LNCaP clone FGC (cell line): ENCODE data around the gene STK32B.
A peak's percentile ranks its signal among the peaks of the same experiment; 100 is the strongest.

Experiments used
- DNase-seq: peaks from one replicate; pipeline ENCODE4 v3.0.0-alpha.2; 2011; ENCODE audit warnings: low read depth
- H3K4me3 ChIP-seq: 2 replicates; pipeline ENCODE4 v1.5.1; 2011; ENCODE audit warnings: mild to moderate bottlenecking, low read depth, low read length, control low read depth
- TF ChIP-seq, protein P1 (sequence below): IDR thresholded peaks from 2 replicates; pipeline ENCODE4 v1.5.1; 2012; ENCODE audit warnings: mild to moderate bottlenecking; ENCODE audit not compliant: control insufficient read depth, insufficient read depth; ENCODE audit errors: extremely low read depth

The STK32B gene

DNA sequence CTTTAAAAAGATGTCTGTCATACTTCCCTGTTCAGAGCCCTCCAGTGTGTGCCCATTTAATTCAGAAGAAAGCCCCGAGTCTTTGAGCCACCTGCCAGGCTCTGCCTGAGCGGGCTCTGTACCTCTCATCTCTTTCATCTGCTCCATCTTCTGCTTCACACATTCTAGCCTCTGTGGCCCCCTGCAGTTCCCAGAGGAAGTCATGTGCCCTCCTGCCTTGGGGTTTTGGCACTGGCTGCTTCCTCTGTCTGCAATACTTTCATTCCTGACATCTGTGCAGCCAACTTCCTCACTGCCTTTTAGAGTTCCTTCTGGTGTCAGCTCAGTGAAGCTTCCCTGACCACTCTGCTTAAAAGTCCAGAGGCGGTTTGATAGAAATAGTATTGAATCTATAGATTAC lies 6.2 kb upstream of the STK32B start:
- no peak for DNase-seq
- no peak overlapping the region for H3K4me3 ChIP-seq
- TF ChIP-seq, protein P1, sequence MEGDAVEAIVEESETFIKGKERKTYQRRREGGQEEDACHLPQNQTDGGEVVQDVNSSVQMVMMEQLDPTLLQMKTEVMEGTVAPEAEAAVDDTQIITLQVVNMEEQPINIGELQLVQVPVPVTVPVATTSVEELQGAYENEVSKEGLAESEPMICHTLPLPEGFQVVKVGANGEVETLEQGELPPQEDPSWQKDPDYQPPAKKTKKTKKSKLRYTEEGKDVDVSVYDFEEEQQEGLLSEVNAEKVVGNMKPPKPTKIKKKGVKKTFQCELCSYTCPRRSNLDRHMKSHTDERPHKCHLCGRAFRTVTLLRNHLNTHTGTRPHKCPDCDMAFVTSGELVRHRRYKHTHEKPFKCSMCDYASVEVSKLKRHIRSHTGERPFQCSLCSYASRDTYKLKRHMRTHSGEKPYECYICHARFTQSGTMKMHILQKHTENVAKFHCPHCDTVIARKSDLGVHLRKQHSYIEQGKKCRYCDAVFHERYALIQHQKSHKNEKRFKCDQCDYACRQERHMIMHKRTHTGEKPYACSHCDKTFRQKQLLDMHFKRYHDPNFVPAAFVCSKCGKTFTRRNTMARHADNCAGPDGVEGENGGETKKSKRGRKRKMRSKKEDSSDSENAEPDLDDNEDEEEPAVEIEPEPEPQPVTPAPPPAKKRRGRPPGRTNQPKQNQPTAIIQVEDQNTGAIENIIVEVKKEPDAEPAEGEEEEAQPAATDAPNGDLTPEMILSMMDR, result no peak

DNA sequence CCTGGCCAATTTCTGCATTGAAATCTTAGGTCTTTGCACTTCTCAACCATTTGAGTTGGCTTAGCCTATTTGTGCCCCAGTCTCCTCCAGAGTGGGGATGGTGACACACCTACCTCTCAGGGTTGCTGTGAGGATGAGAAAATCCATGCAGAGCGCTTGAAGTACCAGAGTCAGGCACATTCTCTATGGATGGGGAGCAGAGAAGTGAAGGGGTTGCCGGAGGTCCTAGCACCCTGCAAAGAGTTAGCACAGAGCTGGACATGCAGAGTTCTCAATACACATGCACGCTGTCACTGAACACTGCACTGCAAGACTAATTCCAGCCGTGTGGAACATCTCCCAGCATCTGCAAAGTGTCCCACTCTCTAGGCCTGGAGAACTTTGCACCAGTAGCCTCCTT lies 2.6 kb upstream of the STK32B start:
- no peak overlapping the region for H3K4me3 ChIP-seq
- no peak for DNase-seq
- TF ChIP-seq, protein P1, result no peak

DNA sequence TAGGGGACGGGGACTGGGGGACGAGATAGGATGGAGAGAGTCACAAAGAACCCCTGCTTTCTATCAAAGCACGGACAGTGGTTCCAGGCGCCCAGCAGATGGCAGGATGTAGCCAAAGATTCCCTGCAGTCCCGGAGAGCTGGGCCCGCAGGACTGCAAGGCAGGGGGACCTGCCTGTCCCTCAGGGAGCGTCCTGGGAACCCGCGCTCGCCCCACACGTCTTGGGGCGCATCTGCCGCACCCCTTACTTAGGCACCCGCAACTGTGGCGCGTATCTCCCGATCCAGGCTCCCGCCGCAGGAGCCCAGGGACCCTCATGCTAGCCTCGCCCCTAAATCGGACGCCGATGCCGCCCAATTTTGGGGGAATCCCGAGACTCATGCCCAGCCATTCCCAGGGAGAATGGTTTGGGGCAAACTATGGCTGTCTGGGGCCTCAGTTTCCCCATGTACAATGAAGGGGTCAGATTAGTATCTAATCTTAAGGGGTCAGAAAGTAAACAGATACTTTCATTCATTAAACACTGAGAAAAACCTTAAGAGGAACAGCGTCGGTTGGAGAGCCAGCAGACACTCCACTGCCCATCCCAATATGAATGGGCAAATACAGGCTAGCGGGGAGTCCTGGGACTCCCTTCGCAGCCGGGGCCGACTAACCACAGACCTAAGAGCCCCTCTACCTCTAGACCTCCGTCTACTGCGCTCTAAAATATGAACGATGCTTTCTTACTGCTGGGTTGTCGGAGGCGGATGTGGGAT lies 581 bp upstream of the STK32B start:
- peak overlapping the region; percentile 9 for H3K4me3 ChIP-seq
- DNase-seq, result peak; percentile 25
- TF ChIP-seq, protein P1, result peak; percentile 82

DNA sequence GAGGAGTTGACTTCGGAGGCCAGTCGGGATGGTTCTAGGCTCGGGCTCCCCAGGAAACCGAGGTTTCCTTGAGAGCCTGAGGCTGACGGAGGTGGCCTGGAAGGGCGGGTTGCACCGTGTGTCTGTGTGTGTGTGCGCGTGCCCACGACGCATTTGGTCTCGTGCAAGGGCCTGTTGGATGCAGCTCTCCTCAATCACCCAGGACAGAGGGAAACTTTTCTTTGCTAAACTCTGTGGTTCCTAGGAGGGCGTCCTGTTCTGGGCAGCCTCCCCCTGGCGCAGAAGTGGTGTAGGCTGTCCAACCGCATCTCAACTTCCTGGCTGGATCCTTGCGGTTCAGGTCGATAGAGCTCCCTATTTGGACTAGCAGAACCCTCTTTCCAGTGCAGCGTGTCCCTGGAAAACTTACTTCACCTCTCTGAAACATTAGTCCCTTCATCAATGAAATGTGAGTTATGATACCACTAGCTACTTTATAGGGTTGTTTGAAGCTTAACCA lies 973 bp downstream of the STK32B start:
- TF ChIP-seq, protein P1, result no peak
- no peak overlapping the region for H3K4me3 ChIP-seq
- DNase-seq, result no peak

DNA sequence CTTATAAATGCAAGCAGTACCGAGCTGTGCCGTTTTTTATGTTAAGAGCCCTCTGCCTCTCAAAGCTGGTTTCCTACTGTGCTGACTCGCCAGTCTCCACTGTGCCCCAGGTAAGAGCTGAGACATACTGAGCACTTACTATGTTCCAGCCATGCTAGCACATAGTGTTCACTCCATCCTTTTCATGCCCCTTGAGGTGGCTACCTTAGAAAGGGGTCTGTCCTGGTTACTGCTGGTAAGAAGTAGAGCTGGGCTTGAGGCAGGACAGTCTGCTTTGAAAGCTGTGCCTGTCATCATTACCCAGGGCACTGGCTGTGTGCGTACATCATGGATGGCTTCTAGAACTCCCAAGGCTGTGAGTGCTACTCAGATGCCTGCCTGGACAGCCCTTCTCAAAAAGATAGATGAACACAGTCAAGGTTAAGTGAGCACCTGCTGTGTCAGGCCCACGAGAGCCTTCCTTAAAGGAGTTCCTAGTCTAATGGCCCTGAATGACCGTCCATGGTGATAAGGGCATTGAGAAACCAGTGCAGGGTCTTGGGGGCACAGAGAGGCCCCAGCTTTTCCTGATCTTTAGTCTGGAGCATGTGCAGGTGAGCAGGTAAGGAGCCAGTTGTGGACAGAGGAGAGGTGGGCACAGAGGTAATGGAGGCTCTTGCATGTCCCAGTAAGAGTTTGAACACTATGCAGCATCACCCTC lies 1.6 kb downstream of the STK32B start:
- no peak for DNase-seq
- no peak overlapping the region for H3K4me3 ChIP-seq
- TF ChIP-seq, protein P1, result no peak

DNA sequence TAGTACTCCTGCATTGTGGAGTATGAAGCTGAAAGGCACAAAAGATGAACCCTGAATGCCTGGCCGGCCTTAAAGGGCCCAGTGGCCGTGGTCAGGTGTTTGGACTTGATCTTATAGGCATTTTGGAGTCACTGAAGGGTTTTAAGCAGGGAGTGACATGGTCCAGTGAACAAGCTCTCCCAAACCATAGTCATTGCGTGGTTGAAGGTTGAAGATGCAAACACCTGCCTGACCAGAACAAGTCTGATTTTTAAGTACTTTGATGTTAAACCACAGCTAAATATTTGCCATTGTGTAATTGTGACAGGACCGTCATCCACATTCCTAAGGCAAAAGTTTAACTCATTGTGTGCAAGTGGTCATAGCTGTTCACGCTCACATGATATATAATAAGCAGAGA lies 3.3 kb downstream of the STK32B start:
- no peak overlapping the region for H3K4me3 ChIP-seq
- TF ChIP-seq, protein P1, result no peak
- no peak for DNase-seq

DNA sequence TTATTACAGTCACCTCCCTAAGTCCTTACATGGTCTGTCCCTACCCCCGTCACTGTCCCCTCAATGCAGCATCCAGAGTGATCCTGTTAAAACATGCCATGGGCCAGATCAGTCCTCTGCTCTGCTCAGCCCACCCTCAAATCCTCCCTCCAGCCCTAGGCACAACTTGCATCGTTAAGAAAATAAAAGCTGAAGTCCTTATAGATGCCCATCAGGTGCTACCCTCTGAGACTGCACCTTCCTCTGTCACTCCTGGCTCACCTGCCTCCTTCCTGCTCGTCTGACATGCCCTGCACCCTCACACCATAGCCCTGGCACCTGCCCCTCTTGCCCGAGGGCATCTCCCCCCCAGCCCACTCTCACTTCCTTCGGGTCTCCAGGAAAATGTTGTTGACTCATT lies 4.1 kb downstream of the STK32B start:
- DNase-seq, result no peak
- TF ChIP-seq, protein P1, result no peak

More for the DNA sequence above, 4.1 kb downstream of the STK32B start:
- H3K4me3 ChIP-seq, result no peak overlapping the region
